Ramos (cell line): Measurements from ENCODE around the gene NDRG3.
"Not testable (repeated sequence)": the region's sequence is repeated elsewhere in the genome, so short reads cannot be mapped to it uniquely, and the experiment has no call there.

ENCODE experiments used
- in situ Hi-C: fragments of 300-500 bp; cut with MboI; formaldehyde crosslinking; loops from one replicate; pipeline ENCODE4 v1.14.3; 2022; ENCODE audit warnings: low sequenced_read_pairs; ENCODE audit not compliant: unreplicated experiment

NDRG3 gene

GRCh38 chr20:36647196-36648121, 98.4 kb downstream of the NDRG3 start:
- in situ Hi-C loops = no loop called here

- in situ Hi-C loops = no loop called here
Measured at GRCh38 chr20:36646678-36647077, 99.2 kb downstream of the NDRG3 start.

GRCh38 chr20:36645998-36646397, 99.9 kb downstream of the NDRG3 start, which contains the start of gene SLA2:
Gene SLA2 (minus strand): TSS chr20:36646196. CDS start chr20:36641335, 4,861 bp downstream.
- in situ Hi-C loops = no loop called here

GRCh38 chr20:36645353-36645752, 100.5 kb downstream of the NDRG3 start:
- in situ Hi-C loops = no loop called here

GRCh38 chr20:36644706-36645095, 101.2 kb downstream of the NDRG3 start:
- in situ Hi-C loops = no loop called here

GRCh38 chr20:36644032-36644705, 101.7 kb downstream of the NDRG3 start:
- in situ Hi-C loops = no loop called here

GRCh38 chr20:36642136-36642535, 103.8 kb downstream of the NDRG3 start:
- in situ Hi-C loops = no loop called here

GRCh38 chr20:36641506-36641843, 104.4 kb downstream of the NDRG3 start:
- in situ Hi-C loops = no loop called here

GRCh38 chr20:36638876-36639400, 107.0 kb downstream of the NDRG3 start:
- in situ Hi-C loops = not testable (repeated sequence)

GRCh38 chr20:36634342-36634741, 111.5 kb downstream of the NDRG3 start:
- in situ Hi-C loops = no loop called here

- in situ Hi-C loops = no loop called here
Measured at GRCh38 chr20:36633285-36633772, 112.6 kb downstream of the NDRG3 start.

- in situ Hi-C loops = no loop called here
Measured at GRCh38 chr20:36632487-36633284, 113.2 kb downstream of the NDRG3 start.

- in situ Hi-C loops = no loop called here
Measured at GRCh38 chr20:36632147-36632486, 113.8 kb downstream of the NDRG3 start.

GRCh38 chr20:36631646-36632045, 114.2 kb downstream of the NDRG3 start:
- in situ Hi-C loops = no loop called here

GRCh38 chr20:36629719-36630681, 115.9 kb downstream of the NDRG3 start:
- in situ Hi-C loops = no loop called here

- in situ Hi-C loops = no loop called here
Measured at GRCh38 chr20:36628076-36628475, 117.8 kb downstream of the NDRG3 start.

- in situ Hi-C loops = no loop called here
Measured at GRCh38 chr20:36624944-36625324, 121.0 kb downstream of the NDRG3 start.

- in situ Hi-C loops = no loop called here
Measured at GRCh38 chr20:36624068-36624943, 121.6 kb downstream of the NDRG3 start.
